Subcutaneous adipose tissue (tissue), 4 donors: ENCODE measurements around the gene CARS2. TPM values are rescaled to one million over a fixed set of nuclear protein-coding genes. Genes with fewer than 3 reads are reported as not detected.

Experiments used
- total RNA-seq, 4 donors: library from RNA; depleted of rRNA; stranded (reverse); fragments of >200 nt; gene quantifications; one replicate each; pipeline ENCODE4 v1.1.0, GENCODE V29; 2016
- TF ChIP-seq, protein P1 (sequence below): fragments of 450-650 bp; IDR thresholded peaks from one replicate; pipeline ENCODE4 v1.5.1; 2016; ENCODE audit warnings: low read depth, mild to moderate bottlenecking, control low read depth, antibody characterized with exemption, moderate library complexity

The CARS2 gene
- total RNA-seq, 4 donors from 2014 or later = 36.5 to 366 (median 102) TPM

DNA sequence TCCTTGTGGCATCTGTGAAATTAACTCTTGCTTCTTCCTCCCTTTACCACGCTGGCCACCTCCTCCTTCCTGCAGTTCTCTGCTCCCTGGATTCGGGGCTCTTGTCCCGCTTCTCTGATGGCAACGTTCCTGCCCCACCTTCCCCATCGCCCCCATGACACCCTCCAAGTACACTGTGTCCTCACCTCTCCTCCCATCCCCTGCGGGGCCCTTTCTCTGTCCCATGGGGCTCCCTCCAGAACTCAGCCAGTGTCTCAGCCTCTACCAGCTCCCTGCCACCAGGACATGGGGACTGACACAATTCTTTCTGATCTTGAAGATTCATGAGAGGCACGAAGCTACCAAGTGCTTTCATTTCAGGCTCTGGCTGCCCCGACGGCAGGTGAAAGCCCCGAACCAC lies 9.1 kb downstream of the CARS2 start:
- TF ChIP-seq, protein P1, sequence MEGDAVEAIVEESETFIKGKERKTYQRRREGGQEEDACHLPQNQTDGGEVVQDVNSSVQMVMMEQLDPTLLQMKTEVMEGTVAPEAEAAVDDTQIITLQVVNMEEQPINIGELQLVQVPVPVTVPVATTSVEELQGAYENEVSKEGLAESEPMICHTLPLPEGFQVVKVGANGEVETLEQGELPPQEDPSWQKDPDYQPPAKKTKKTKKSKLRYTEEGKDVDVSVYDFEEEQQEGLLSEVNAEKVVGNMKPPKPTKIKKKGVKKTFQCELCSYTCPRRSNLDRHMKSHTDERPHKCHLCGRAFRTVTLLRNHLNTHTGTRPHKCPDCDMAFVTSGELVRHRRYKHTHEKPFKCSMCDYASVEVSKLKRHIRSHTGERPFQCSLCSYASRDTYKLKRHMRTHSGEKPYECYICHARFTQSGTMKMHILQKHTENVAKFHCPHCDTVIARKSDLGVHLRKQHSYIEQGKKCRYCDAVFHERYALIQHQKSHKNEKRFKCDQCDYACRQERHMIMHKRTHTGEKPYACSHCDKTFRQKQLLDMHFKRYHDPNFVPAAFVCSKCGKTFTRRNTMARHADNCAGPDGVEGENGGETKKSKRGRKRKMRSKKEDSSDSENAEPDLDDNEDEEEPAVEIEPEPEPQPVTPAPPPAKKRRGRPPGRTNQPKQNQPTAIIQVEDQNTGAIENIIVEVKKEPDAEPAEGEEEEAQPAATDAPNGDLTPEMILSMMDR = no peak

GRCh38 chr13:110690516-110690915 lies 15.4 kb downstream of the CARS2 start:
- TF ChIP-seq, protein P1 = no peak

- TF ChIP-seq, protein P1 = no peak
Measured at GRCh38 chr13:110689711-110690110, 16.2 kb downstream of the CARS2 start.

DNA sequence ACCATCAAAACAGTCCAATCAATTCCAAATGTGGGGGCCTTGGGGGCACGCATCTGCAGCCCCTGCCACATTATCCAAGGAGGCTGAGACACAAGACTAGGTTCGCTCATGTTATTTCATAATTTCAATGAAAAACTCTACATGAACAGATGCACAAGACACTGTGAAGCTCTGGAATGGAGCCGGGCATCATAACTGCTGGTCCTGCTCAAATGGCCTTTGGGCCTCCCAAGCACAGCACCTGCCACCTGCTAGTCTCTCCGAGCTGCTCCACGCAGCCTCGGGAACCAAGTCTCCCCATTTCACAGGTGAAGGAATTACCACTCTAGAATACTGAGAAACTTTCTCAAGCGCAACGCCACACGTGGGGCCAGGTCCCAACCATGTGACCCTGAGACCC lies 16.9 kb downstream of the CARS2 start:
- TF ChIP-seq, protein P1 = no peak

DNA sequence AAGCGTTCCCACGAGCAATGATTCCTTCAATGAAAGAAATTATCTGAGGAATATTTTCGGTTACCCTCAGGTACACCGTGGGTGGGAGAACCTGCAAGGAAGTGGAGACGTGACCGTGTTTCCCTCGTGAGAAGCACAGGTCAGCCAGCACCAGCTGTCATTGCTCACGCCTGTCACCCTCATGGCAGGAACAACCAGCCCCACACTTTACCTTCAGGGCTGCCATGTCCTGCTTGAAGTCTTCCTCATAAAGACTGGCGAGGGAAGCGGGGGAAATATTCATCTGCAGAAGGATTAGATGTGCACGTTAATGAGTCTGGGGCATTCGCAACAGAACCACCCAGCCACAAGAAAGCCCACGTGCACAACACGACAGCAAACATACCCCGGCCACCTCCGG lies 18.2 kb downstream of the CARS2 start:
- TF ChIP-seq, protein P1 = no peak

DNA sequence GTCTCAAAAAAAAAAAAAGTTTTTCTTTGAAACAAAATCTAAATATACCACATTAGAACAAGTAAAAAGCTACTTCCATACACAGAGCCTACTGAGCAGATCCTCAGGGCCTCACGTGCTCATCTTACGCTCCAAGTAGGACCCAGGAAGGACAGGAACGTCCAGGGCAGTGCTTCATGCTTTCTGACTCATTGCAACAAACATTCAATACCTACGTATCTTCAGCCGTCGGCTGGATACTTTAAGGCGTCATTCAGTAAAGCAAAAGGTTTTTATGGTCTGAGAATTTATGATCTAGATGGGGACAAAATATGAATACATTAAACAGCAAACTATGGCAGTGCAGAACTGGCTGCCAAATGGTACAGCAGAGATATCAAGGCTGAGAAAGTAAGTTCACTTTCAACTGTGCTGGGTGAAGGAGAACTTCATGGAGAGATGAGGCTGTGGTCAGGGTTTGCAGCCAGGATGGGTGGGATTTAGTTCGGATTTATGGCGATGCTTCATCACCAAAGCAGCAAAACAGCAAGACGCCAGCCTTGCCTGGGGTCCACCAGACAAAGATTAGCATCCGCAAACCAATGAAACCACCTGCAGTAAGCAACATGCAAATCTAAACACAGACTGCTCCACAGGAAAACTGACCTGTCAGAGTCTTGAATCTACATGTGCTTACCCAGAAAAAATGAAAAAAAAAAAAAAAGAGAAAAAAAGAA lies 20.5 kb downstream of the CARS2 start:
- TF ChIP-seq, protein P1 = no peak

GRCh38 chr13:110684388-110685056 lies 21.4 kb downstream of the CARS2 start:
- TF ChIP-seq, protein P1 = no peak
